HEK293T (cell line): Measurements from ENCODE around the gene PET117.
"Not testable (repeated sequence)": the region's sequence is repeated elsewhere in the genome, so short reads cannot be mapped to it uniquely, and the experiment has no call there.

Source experiments
- CTCF ChIA-PET: fragments of 350-600 bp; formaldehyde crosslinking; extraction: SDS; loops from one replicate; lab custom pipeline; 2021; ENCODE audit warnings: antibody characterized with exemption, inconsistent platforms; lab: Yijun Ruan, JAX
- POLR2A ChIA-PET: fragments of 350-600 bp; formaldehyde crosslinking; extraction: SDS; loops from one replicate; lab custom pipeline; 2020; ENCODE audit warnings: antibody characterized with exemption, inconsistent platforms; lab: Yijun Ruan, JAX
- DNase-seq: peaks from one replicate; pipeline ENCODE4 v3.0.0; 2012; ENCODE audit warnings: mixed read lengths; ENCODE audit errors: extremely low spot score
- ARNT ChIP-seq: fragments of 450-650 bp; IDR thresholded peaks from 2 replicates; pipeline ENCODE4 v1.6.1; 2017; ENCODE audit warnings: mild to moderate bottlenecking
- BHLHE40 ChIP-seq: fragments of 450-650 bp; IDR thresholded peaks from 2 replicates; pipeline ENCODE4 v1.6.1; 2016; ENCODE audit warnings: mild to moderate bottlenecking, moderate library complexity, borderline replicate concordance
- CTBP1 ChIP-seq: fragments of 450-650 bp; IDR thresholded peaks from 2 replicates; pipeline ENCODE4 v1.6.1; 2016; ENCODE audit warnings: borderline replicate concordance
- ELF4 ChIP-seq: fragments of 450-650 bp; IDR thresholded peaks from 2 replicates; pipeline ENCODE4 v1.6.1; 2017; ENCODE audit warnings: antibody characterized with exemption
- FOXA1 ChIP-seq: fragments of 450-650 bp; IDR thresholded peaks from 2 replicates; pipeline ENCODE4 v1.6.1; 2016; ENCODE audit warnings: mild to moderate bottlenecking
- FOXK2 ChIP-seq: fragments of 450-650 bp; IDR thresholded peaks from 2 replicates; pipeline ENCODE4 v1.6.1; 2016; ENCODE audit warnings: mild to moderate bottlenecking
- FOXM1 ChIP-seq: fragments of 450-650 bp; IDR thresholded peaks from 2 replicates; pipeline ENCODE4 v1.6.1; 2017; ENCODE audit warnings: mild to moderate bottlenecking, borderline replicate concordance
- HDGF ChIP-seq: fragments of 450-650 bp; IDR thresholded peaks from 2 replicates; pipeline ENCODE4 v1.6.1; 2017; ENCODE audit warnings: antibody characterized with exemption, borderline replicate concordance
- L3MBTL2 ChIP-seq: fragments of 450-650 bp; conservative IDR thresholded peaks from 2 replicates; pipeline ENCODE4 v1.6.1; 2016; ENCODE audit warnings: mild to moderate bottlenecking
- LEF1 ChIP-seq: fragments of 450-650 bp; IDR thresholded peaks from 2 replicates; pipeline ENCODE4 v1.6.1; 2017; ENCODE audit warnings: mild to moderate bottlenecking, borderline replicate concordance
- NFRKB ChIP-seq: fragments of 450-650 bp; IDR thresholded peaks from 2 replicates; pipeline ENCODE4 v1.6.1; 2016; ENCODE audit warnings: mild to moderate bottlenecking, moderate library complexity
- PKNOX1 ChIP-seq: fragments of 450-650 bp; IDR thresholded peaks from 2 replicates; pipeline ENCODE4 v1.6.1; 2016
- SP1 ChIP-seq: fragments of 450-650 bp; IDR thresholded peaks from 2 replicates; pipeline ENCODE4 v1.6.1; 2017
- SUZ12 ChIP-seq: fragments of 450-650 bp; IDR thresholded peaks from 2 replicates; pipeline ENCODE4 v1.6.1; 2016; ENCODE audit warnings: mild to moderate bottlenecking
- TARDBP ChIP-seq: fragments of 450-650 bp; IDR thresholded peaks from 2 replicates; pipeline ENCODE4 v1.6.1; 2016
- ZNF384 ChIP-seq: fragments of 450-650 bp; IDR thresholded peaks from 2 replicates; pipeline ENCODE4 v1.6.1; 2016

PET117 gene

GRCh38 chr20:18166950-18167349, 29.3 kb downstream of the PET117 start:
- ChIA-PET CTCF (no interaction called here), POLR2A (no interaction called here)
- DNase-seq = no peak
- TF ChIP-seq LEF1 = no peak
- no peak for TF ChIP-seq CTBP1
- no peak for TF ChIP-seq ZNF384
- TF ChIP-seq FOXK2 = no peak
- no peak for TF ChIP-seq ELF4
- TF ChIP-seq SP1 = no peak
- no peak for TF ChIP-seq BHLHE40
- TF ChIP-seq FOXA1 = no peak

- POLR2A ChIA-PET = no interaction called here
- CTCF ChIA-PET = no interaction called here
- TF ChIP-seq LEF1 = no peak
- no peak for TF ChIP-seq SP1
- TF ChIP-seq BHLHE40 = no peak
- TF ChIP-seq ARNT = no peak
- no peak for TF ChIP-seq ZNF384
- no peak for TF ChIP-seq HDGF
- TF ChIP-seq SUZ12 = no peak
- TF ChIP-seq TARDBP = no peak
- TF ChIP-seq CTBP1 = no peak
- DNase-seq = no peak
Observed at GRCh38 chr20:18172379-18172778, 34.7 kb downstream of the PET117 start.

- no peak for DNase-seq
- TF ChIP-seq PKNOX1 (no peak), BHLHE40 (no peak), ARNT (no peak), NFRKB (no peak), HDGF (no peak), LEF1 (no peak), TARDBP (no peak), FOXA1 (no peak), FOXM1 (no peak), ZNF384 (no peak), L3MBTL2 (no peak), SP1 (no peak), SUZ12 (no peak), ELF4 (no peak), CTBP1 (no peak), FOXK2 (no peak)
- ChIA-PET POLR2A (interaction anchor here (1.0 to 1.4 kb wide), 2 partner anchors 20 to 37 kb away, joined by 3 read pairs; no protein-coding TSS in a partner anchor), CTCF (no interaction called here)
Observed at GRCh38 chr20:18174906-18175683, 37.4 kb downstream of the PET117 start.

GRCh38 chr20:18176318-18176785, 38.7 kb downstream of the PET117 start:
- ChIA-PET POLR2A (interaction anchor here (1.0 to 1.4 kb wide), 2 partner anchors 38 to 112 kb away, joined by 3 read pairs; partner anchors contain the start of gene ZNF133), CTCF (interaction anchor here (0.5 to 0.6 kb wide), 2 partner anchors 123 to 182 kb away, joined by 3 read pairs; no protein-coding TSS in a partner anchor)
- no peak for TF ChIP-seq HDGF
- no peak for TF ChIP-seq FOXA1
- TF ChIP-seq LEF1 = no peak
- no peak for TF ChIP-seq ZNF384
- TF ChIP-seq BHLHE40 = no peak
- no peak for TF ChIP-seq FOXK2
- no peak for TF ChIP-seq FOXM1
- no peak for TF ChIP-seq CTBP1
- TF ChIP-seq ARNT = no peak
- TF ChIP-seq SP1 = no peak
- TF ChIP-seq ELF4 = no peak
- TF ChIP-seq SUZ12 = no peak
- TF ChIP-seq L3MBTL2 = no peak
- TF ChIP-seq NFRKB = no peak
- no peak for DNase-seq

GRCh38 chr20:18180366-18180765, 42.7 kb downstream of the PET117 start:
- CTCF ChIA-PET, POLR2A ChIA-PET: not testable (repeated sequence)

GRCh38 chr20:18180815-18181214, 43.2 kb downstream of the PET117 start:
- CTCF ChIA-PET = no interaction called here
- no peak for TF ChIP-seq NFRKB

More at GRCh38 chr20:18180366-18180765, 42.7 kb downstream of the PET117 start:
- DNase-seq = not testable (repeated sequence)

GRCh38 chr20:18187020-18187419, 49.4 kb downstream of the PET117 start:
- ChIA-PET CTCF (interaction anchor here (0.8 kb wide), 1 partner anchor 1548 kb away, joined by 4 read pairs; no protein-coding TSS in a partner anchor), POLR2A (no interaction called here)
- DNase-seq = no peak
- TF ChIP-seq TARDBP (no peak), FOXM1 (no peak), ARNT (no peak), FOXA1 (no peak)

More at GRCh38 chr20:18180815-18181214, 43.2 kb downstream of the PET117 start:
- no peak for DNase-seq
- POLR2A ChIA-PET = no interaction called here

- ChIA-PET CTCF (no interaction called here), POLR2A (no interaction called here)
- no peak for DNase-seq
- no peak for TF ChIP-seq ZNF384
- no peak for TF ChIP-seq CTBP1
- no peak for TF ChIP-seq SUZ12
- no peak for TF ChIP-seq FOXM1
- TF ChIP-seq TARDBP = no peak
- no peak for TF ChIP-seq ARNT
- TF ChIP-seq ELF4 = no peak
- TF ChIP-seq FOXA1 = no peak
- TF ChIP-seq LEF1 = no peak
- TF ChIP-seq SP1 = no peak
- TF ChIP-seq BHLHE40 = no peak
Observed at GRCh38 chr20:18188434-18188833, 50.8 kb downstream of the PET117 start.
